Lung (tissue), 12 donors: ENCODE results near the gene ANKFN1. TPM values are rescaled to one million over a fixed set of nuclear protein-coding genes. Genes with fewer than 3 reads are reported as not detected.

Experiments used
- ATAC-seq: fragments of 200-7000 bp; cut with Tn5 transposase; one replicate; pipeline ENCODE4 v1.9.1; 2020; ENCODE audit warnings: moderate number of reproducible peaks; ENCODE audit not compliant: insufficient read depth, low FRiP score
- DNase-seq, 3 donors: peaks; one replicate each; pipeline ENCODE4 v3.0.0-alpha.2; 2013 to 2017
- H3K27ac ChIP-seq, 2 donors: one replicate each; pipeline ENCODE4 v1.5.1; 2013; ENCODE audit warnings: mild to moderate bottlenecking in 2 of 2, moderate library complexity in 2 of 2, control low read depth in 1 of 2, inconsistent platforms in 1 of 2, low read depth in 1 of 2, low read length in 1 of 2
- H3K27me3 ChIP-seq, 3 donors: one replicate each; pipeline ENCODE4 v1.5.1; 2013; ENCODE audit warnings: low read length in 2 of 3; ENCODE audit not compliant: control insufficient read depth in 3 of 3, insufficient read depth in 3 of 3
- H3K36me3 ChIP-seq, 4 donors: one replicate each; pipeline ENCODE4 v1.5.1; 2013; ENCODE audit warnings: low read length in 4 of 4, mild to moderate bottlenecking in 1 of 4, moderate library complexity in 1 of 4; ENCODE audit not compliant: control insufficient read depth in 4 of 4, insufficient read depth in 4 of 4
- H3K4me1 ChIP-seq, 5 donors: one replicate each; pipeline ENCODE4 v1.5.1; 2013; ENCODE audit warnings: low read length in 5 of 5, mild to moderate bottlenecking in 2 of 5, moderate library complexity in 1 of 5; ENCODE audit not compliant: control insufficient read depth in 5 of 5, insufficient read depth in 5 of 5
- H3K4me3 ChIP-seq: one replicate; pipeline ENCODE4 v1.5.1; 2013; ENCODE audit warnings: mild to moderate bottlenecking, control low read depth, moderate library complexity
- H3K9ac ChIP-seq, 2 donors: one replicate each; pipeline ENCODE4 v1.5.1; 2013; ENCODE audit warnings: low read length in 2 of 2, control low read depth in 1 of 2; ENCODE audit not compliant: insufficient read depth in 1 of 2
- H3K9me3 ChIP-seq, 4 donors: one replicate each; pipeline ENCODE4 v1.5.1; 2013; ENCODE audit warnings: low read length in 3 of 4, mild to moderate bottlenecking in 1 of 4, moderate library complexity in 1 of 4; ENCODE audit not compliant: control insufficient read depth in 4 of 4, insufficient read depth in 3 of 4
- WGBS, 2 donors: extraction: QIAGEN DNeasy Blood & Tissue Kit; methylation state at CpG; one replicate each; pipeline ENCODE4 v1.1.7; 2013; 5-methylcytosine and 5-hydroxymethylcytosine counted together
- polyA plus RNA-seq, 2 donors: library from polyadenylated mRNA; stranded (reverse); fragments of 200-250 nt; gene quantifications; one replicate each; pipeline ENCODE4 v1.2.1, GENCODE V29; 2013
- total RNA-seq, 2 donors: library from RNA; depleted of rRNA in 1 of 2; stranded (reverse); fragments of >200 nt in 1 of 2; gene quantifications; one replicate each; pipeline ENCODE4 v1.2.1, GENCODE V29; 2014 to 2021
- TF ChIP-seq, protein P1 (sequence below): IDR thresholded peaks from 2 replicates; pipeline ENCODE4 v1.5.1; 2012; ENCODE audit warnings: mild to moderate bottlenecking; ENCODE audit errors: control extremely low read depth, extremely low read depth
- donor health status: control.
- donor health status: control.
- donor health status: Bipolar disorder and iron deficiency.
- donor health status: healthy.
- donor health status: DM: yes; HTN: yes; CAD: no.

ANKFN1 gene
- total and polyA plus RNA-seq, 4 donors = 0.39 to 8.5 (median 3.4) TPM

DNA sequence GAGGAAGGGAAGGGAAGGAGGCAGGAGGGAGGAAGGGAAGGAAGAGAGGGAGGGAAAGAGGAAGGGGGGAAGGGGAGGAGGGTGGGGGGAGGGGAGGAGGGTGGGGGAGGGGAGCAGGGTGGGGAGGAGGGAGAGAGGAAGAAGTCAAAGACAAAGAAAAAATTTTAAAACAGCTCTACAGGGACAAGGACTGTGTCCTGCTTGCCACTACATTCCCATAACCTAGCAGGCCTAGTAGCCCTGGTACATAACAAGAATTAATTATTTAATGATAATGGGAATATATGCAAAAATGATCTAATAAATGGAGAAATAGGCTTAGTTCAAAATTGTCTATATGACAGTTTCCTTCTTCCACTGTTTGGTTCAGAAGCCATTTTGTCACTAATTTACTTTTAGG lies 392.7 kb downstream of the ANKFN1 start:
- ATAC-seq (no peak), DNase-seq (no peak)
- H3K27ac ChIP-seq = no peak overlapping the region
- no peak overlapping the region for H3K4me3 ChIP-seq
- peaks cover 0 to 3% (median under 1%) of the 10 kb centered on the region in 4 donors for H3K9me3 ChIP-seq
- H3K9ac ChIP-seq = no peak overlapping the region
- TF ChIP-seq, protein P1, sequence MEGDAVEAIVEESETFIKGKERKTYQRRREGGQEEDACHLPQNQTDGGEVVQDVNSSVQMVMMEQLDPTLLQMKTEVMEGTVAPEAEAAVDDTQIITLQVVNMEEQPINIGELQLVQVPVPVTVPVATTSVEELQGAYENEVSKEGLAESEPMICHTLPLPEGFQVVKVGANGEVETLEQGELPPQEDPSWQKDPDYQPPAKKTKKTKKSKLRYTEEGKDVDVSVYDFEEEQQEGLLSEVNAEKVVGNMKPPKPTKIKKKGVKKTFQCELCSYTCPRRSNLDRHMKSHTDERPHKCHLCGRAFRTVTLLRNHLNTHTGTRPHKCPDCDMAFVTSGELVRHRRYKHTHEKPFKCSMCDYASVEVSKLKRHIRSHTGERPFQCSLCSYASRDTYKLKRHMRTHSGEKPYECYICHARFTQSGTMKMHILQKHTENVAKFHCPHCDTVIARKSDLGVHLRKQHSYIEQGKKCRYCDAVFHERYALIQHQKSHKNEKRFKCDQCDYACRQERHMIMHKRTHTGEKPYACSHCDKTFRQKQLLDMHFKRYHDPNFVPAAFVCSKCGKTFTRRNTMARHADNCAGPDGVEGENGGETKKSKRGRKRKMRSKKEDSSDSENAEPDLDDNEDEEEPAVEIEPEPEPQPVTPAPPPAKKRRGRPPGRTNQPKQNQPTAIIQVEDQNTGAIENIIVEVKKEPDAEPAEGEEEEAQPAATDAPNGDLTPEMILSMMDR = no peak
- H3K4me1 ChIP-seq = no peaks in the 10 kb centered on the region
- H3K36me3 ChIP-seq = no peaks in the 10 kb centered on the region
- no peaks in the 10 kb centered on the region for H3K27me3 ChIP-seq

DNA sequence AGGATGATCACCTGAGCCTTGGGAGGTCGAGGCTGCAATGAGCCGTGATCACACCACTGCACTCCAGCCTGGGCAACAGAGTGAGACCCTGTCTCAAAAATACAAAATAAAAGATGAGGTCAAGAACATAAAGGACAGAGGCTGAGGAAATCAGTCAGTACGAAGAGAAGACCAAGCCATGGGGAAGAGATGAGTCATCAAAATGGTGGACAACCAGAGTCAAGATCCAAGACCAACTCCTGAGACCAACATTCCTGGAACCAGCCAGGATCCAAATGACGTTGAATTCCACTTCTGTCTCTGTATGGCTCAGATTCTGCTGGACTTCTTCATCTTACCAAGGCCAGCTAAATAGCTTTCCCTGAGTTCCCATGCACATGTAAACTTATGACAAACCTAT lies 395.4 kb downstream of the ANKFN1 start:
- TF ChIP-seq, protein P1 = no peak
- Histone ChIP-seq H3K9me3 (peaks cover 0 to 5% (median under 1%) of the 10 kb centered on the region in 4 donors), H3K4me1 (no peaks in the 10 kb centered on the region), H3K4me3 (no peak overlapping the region), H3K27me3 (no peaks in the 10 kb centered on the region), H3K36me3 (no peaks in the 10 kb centered on the region), H3K9ac (no peak overlapping the region), H3K27ac (no peak overlapping the region)
- WGBS, 2 donors = 87 to 91% methylated on average over 4 of the region's 4 CpGs
- ATAC-seq (no peak), DNase-seq (no peak)

DNA sequence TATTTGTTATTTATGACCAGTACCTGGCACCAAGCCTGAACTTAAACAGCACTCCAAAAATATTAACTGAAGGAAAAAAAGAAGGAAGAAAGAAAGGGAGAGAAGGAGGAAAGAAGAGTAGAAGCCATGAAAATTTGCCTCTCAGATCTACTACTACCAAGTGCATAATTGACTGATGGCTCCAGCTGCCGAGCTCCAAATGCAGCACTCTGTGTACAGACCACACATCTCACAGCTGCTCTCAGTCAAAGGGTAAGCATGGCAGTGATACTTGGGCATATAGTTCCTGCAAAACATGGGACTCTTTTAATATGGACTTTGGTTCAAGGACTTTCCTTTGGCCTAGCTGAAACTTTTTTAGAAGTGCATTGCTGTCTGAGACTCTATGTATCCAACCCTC lies 396.2 kb downstream of the ANKFN1 start:
- DNase-seq = peak in 2 of 3 donors; percentile 3 to 14
- no peak for ATAC-seq
- peaks cover 0 to 5% (median under 1%) of the 10 kb centered on the region in 4 donors for H3K9me3 ChIP-seq
- no peaks in the 10 kb centered on the region for H3K4me1 ChIP-seq
- no peak overlapping the region for H3K9ac ChIP-seq
- TF ChIP-seq, protein P1 = no peak
- WGBS, 2 donors = 78 to 88% methylated on average over 1 of the region's 1 CpG
- H3K36me3 ChIP-seq = no peaks in the 10 kb centered on the region
- no peak overlapping the region for H3K4me3 ChIP-seq
- H3K27me3 ChIP-seq = no peaks in the 10 kb centered on the region
- H3K27ac ChIP-seq = no peak overlapping the region

DNA sequence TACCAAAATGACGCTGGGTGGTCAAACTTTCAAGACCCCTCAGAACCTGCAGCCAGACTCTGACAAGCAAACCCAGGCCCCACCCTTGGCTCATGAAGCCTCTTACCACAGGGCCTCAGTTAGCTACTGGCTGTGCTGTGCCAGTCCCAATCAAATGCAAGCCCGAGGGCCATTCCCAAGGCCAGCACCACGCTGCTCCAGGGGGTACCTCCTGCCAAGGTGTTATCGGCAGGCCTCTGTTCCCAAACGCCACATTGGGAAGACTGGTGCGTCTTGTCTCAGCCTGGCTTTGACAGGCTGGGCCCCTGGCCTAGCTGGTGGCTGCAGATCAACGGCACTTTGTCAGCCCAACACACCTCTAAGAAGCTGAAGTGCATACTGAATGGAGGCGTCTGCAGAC lies 404.4 kb downstream of the ANKFN1 start:
- WGBS, 2 donors = 81 to 82% methylated on average over 8 of the region's 8 CpGs
- no peaks in the 10 kb centered on the region for H3K36me3 ChIP-seq
- H3K4me1 ChIP-seq = no peaks in the 10 kb centered on the region
- H3K9me3 ChIP-seq = no peaks in the 10 kb centered on the region
- TF ChIP-seq, protein P1 = no peak
- DNase-seq (no peak), ATAC-seq (no peak)
- no peak overlapping the region for H3K9ac ChIP-seq
- peaks cover 0 to 3% (median 3%) of the 10 kb centered on the region in 3 donors for H3K27me3 ChIP-seq
- no peak overlapping the region for H3K4me3 ChIP-seq
- H3K27ac ChIP-seq = no peak overlapping the region
